HepG2 (cell line): ENCODE data around the gene DNASE1L2. TPM values are rescaled to one million over a fixed set of nuclear protein-coding genes. Genes with fewer than 3 reads are reported as not detected.

Source experiments
- CHD4 ChIP-seq: fragments of 200-600 bp; sonication (generic); IDR thresholded peaks from 2 replicates; pipeline ENCODE4 v1.7.0; 2017; ENCODE audit warnings: mild to moderate bottlenecking, low read length, borderline replicate concordance
- ELK4 ChIP-seq: sonication (generic); formaldehyde crosslinking; IDR thresholded peaks from 2 replicates; pipeline ENCODE4 v1.9.0; 2021; ENCODE audit warnings: missing genetic modification reagents, borderline replicate concordance
- ESRRA ChIP-seq: sonication (generic); formaldehyde crosslinking; IDR thresholded peaks from 2 replicates; pipeline ENCODE4 v1.5.1; 2020; ENCODE audit warnings: mild to moderate bottlenecking, low read depth, missing genetic modification reagents
- GPN1 ChIP-seq: sonication (generic); formaldehyde crosslinking; IDR thresholded peaks from 2 replicates; pipeline ENCODE4 v1.5.1; 2020; ENCODE audit warnings: missing genetic modification reagents, borderline replicate concordance
- HOXD1 ChIP-seq: sonication (generic); formaldehyde crosslinking; IDR thresholded peaks from 2 replicates; pipeline ENCODE4 v1.5.0; 2020; ENCODE audit warnings: missing genetic modification reagents
- IKZF5 ChIP-seq: IDR thresholded peaks from 2 replicates; pipeline ENCODE4 v1.6.1; 2018; ENCODE audit warnings: missing genetic modification reagents, mild to moderate bottlenecking, missing compliant biosample characterization
- ISL2 ChIP-seq: sonication (generic); formaldehyde crosslinking; IDR thresholded peaks from 2 replicates; pipeline ENCODE4 v1.5.0; 2020; ENCODE audit warnings: missing genetic modification reagents
- MAZ ChIP-seq, 2 experiments: sonication (generic) in 1 of 2; formaldehyde crosslinking in 1 of 2; IDR thresholded peaks; 2 replicates each; pipeline versions ENCODE4 v1.5.0 to v1.6.1; 2012 to 2020; ENCODE audit warnings: low read depth in 2 of 2, mild to moderate bottlenecking in 2 of 2, borderline replicate concordance in 1 of 2, improper control_type of control experiment in 1 of 2, low read length in 1 of 2, missing genetic modification reagents in 1 of 2, moderate library complexity in 1 of 2
- MTERF4 ChIP-seq: sonication (generic); formaldehyde crosslinking; IDR thresholded peaks from 2 replicates; pipeline ENCODE4 v1.8.0; 2023; ENCODE audit warnings: mild to moderate bottlenecking, missing genetic modification reagents
- MTF1 ChIP-seq: sonication (generic); formaldehyde crosslinking; IDR thresholded peaks from 2 replicates; pipeline ENCODE4 v1.5.0; 2020; ENCODE audit warnings: missing genetic modification reagents
- NPAS2 ChIP-seq: sonication (generic); formaldehyde crosslinking; IDR thresholded peaks from 2 replicates; pipeline ENCODE4 v1.8.0; 2022; ENCODE audit warnings: mild to moderate bottlenecking, missing genetic modification reagents, borderline replicate concordance
- SMYD3 ChIP-seq: sonication (generic); formaldehyde crosslinking; IDR thresholded peaks from 2 replicates; pipeline ENCODE4 v1.8.1; 2023; ENCODE audit warnings: mild to moderate bottlenecking, missing genetic modification reagents
- SOX5 ChIP-seq: IDR thresholded peaks from 2 replicates; pipeline ENCODE4 v1.6.1; 2016; ENCODE audit warnings: borderline replicate concordance
- TFDP2 ChIP-seq: sonication (generic); formaldehyde crosslinking; IDR thresholded peaks from 2 replicates; pipeline ENCODE4 v1.4.0; 2020; ENCODE audit warnings: missing genetic modification reagents
- WIZ ChIP-seq: sonication (generic); formaldehyde crosslinking; IDR thresholded peaks from 2 replicates; pipeline ENCODE4 v1.5.1; 2020; ENCODE audit warnings: mild to moderate bottlenecking, missing genetic modification reagents
- ZNF503 ChIP-seq: sonication (generic); formaldehyde crosslinking; IDR thresholded peaks from 2 replicates; pipeline ENCODE4 v1.4.0; 2020; ENCODE audit warnings: missing genetic modification reagents
- ZNF670 ChIP-seq: sonication (generic); formaldehyde crosslinking; IDR thresholded peaks from 2 replicates; pipeline ENCODE4 v1.8.0; 2022; ENCODE audit warnings: mild to moderate bottlenecking, missing genetic modification reagents, borderline replicate concordance
- ZNF678 ChIP-seq: sonication (generic); formaldehyde crosslinking; IDR thresholded peaks from 2 replicates; pipeline ENCODE4 v1.4.0; 2020; ENCODE audit warnings: mild to moderate bottlenecking, missing genetic modification reagents
- ZNF792 ChIP-seq: IDR thresholded peaks from 2 replicates; pipeline ENCODE4 v1.6.1; 2016
- ZNF850 ChIP-seq: sonication (generic); formaldehyde crosslinking; conservative IDR thresholded peaks from 2 replicates; pipeline ENCODE4 v1.9.0; 2021; ENCODE audit warnings: mild to moderate bottlenecking, missing genetic modification reagents
- ZSCAN21 ChIP-seq: sonication (generic); formaldehyde crosslinking; IDR thresholded peaks from 2 replicates; pipeline ENCODE4 v1.8.0; 2022; ENCODE audit warnings: mild to moderate bottlenecking, missing genetic modification reagents, moderate library complexity, borderline replicate concordance
- ZZZ3 ChIP-seq: sonication (generic); formaldehyde crosslinking; IDR thresholded peaks from 2 replicates; pipeline ENCODE4 v1.4.0; 2020; ENCODE audit warnings: missing genetic modification reagents, mild to moderate bottlenecking, borderline replicate concordance
- polyA plus RNA-seq, 8 experiments: library from polyadenylated mRNA; depleted of rRNA in 3 of 8; stranded (reverse) in 7 of 8; unstranded in 1 of 8; fragments of >200 nt; fragmentation: Illumina TruSeq in 4 of 8; extraction: Trizol in 4 of 8; gene quantifications; 2 replicates each; pipeline versions ENCODE4 v1.2.1 to v1.2.3, GENCODE V29; 2011 to 2016; ENCODE audit warnings: low read depth in 4 of 8, missing spikeins in 1 of 8, mixed read lengths in 1 of 8; ENCODE audit not compliant: insufficient read depth in 1 of 8
- total RNA-seq, 5 experiments: library from RNA; depleted of rRNA; stranded (reverse); fragments of >200 nt; fragmentation: Illumina TruSeq; extraction: Trizol; gene quantifications; 2 replicates each; pipeline ENCODE4 v1.2.3, GENCODE V29; 2016; ENCODE audit warnings: low read depth in 1 of 5

The DNASE1L2 gene
- total and polyA plus RNA-seq, 2 of the 13 experiments (the other 11 are each of a cell fraction or from before 2014, with no cell fraction given) = 0.44 to 0.50 TPM

- no peak for TF ChIP-seq ZNF503 (CRISPR knock-in tag)
- TF ChIP-seq ELK4 (CRISPR knock-in tag) = no peak
- TF ChIP-seq MAZ (IDR thresholded peaks at IDR 0.05; ENCODE audit: borderline replicate concordance, low read depth, low read length) = 0 out of 2 replicates have a peak, but pooled peaks have one; percentile 4
- TF ChIP-seq MAZ (CRISPR knock-in tag; IDR thresholded peaks at IDR 0.05; ENCODE audit: low read depth) = no peak
- no peak for TF ChIP-seq MTERF4 (CRISPR knock-in tag)
- no peak for TF ChIP-seq NPAS2 (CRISPR knock-in tag)
- TF ChIP-seq GPN1 (CRISPR knock-in tag) = no peak
- TF ChIP-seq WIZ (CRISPR knock-in tag) = no peak
- TF ChIP-seq TFDP2 (CRISPR knock-in tag) = 0 out of 2 replicates have a peak, but pooled peaks have one; percentile 30
- no peak for TF ChIP-seq ZNF670 (CRISPR knock-in tag)
- no peak for TF ChIP-seq ZSCAN21 (CRISPR knock-in tag)
- no peak for TF ChIP-seq HOXD1 (CRISPR knock-in tag)
- no peak for TF ChIP-seq SMYD3 (CRISPR knock-in tag)
- no peak for TF ChIP-seq ESRRA (CRISPR knock-in tag)
- TF ChIP-seq IKZF5 (CRISPR knock-in tag) = no peak
- TF ChIP-seq ISL2 (CRISPR knock-in tag) = no peak
- no peak for TF ChIP-seq MTF1 (CRISPR knock-in tag)
- TF ChIP-seq SOX5 (CRISPR knock-in tag) = peak; percentile 29; the same call in 1 of the 2 replicates
- TF ChIP-seq ZNF850 (CRISPR knock-in tag) = no peak
- TF ChIP-seq ZNF792 (CRISPR knock-in tag) = no peak
- no peak for TF ChIP-seq ZZZ3
- peak; percentile 49; the same call in 1 of the 2 replicates for TF ChIP-seq ZNF678 (CRISPR knock-in tag)
- no peak for TF ChIP-seq CHD4
Observed at GRCh38 chr16:2190002-2190658, 46.1 kb upstream of the DNASE1L2 start (continued).
